Measurements from ENCODE around the gene TP63.

TP63 gene

DNA sequence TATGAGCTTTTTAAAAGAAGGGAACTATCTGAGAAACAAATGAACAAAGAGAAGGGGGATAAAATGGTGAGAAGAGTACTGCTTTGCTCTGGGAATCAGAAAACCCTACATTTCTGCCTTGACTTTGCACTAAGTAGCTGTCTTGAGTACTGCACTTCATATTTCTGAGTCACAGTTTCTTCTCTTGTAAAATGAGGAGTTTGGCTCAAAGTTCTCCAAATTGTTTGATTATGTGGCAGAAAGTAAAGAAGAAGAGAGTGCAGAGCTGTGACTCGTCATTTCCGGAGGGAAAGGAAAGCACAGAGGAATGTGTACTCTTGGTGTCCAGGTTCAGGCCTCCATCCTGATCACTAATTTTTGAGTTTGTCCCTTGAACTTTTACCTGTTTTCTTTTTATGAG lies 54.7 kb downstream of the TP63 start:
- FAIRE-seq, result no peak

DNA sequence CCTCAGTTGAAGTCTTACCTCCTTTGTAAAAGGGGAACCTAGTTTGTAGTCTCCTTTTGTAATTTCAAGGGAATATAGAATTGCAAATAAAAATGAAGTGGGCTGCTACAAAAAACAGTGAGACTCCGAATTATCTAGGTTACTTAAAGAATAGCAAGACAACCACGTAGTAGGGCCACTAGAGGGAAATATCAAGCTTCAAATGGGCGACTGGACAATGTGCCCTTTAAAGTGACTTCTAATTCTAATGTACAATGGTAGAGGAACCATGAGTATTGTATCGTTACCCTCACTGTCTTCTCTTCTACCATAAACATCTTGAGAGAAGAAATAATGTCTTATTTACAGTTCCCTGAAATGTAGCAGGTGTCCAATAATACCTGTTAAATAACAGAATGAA lies 56.3 kb downstream of the TP63 start:
- no peak for FAIRE-seq

DNA sequence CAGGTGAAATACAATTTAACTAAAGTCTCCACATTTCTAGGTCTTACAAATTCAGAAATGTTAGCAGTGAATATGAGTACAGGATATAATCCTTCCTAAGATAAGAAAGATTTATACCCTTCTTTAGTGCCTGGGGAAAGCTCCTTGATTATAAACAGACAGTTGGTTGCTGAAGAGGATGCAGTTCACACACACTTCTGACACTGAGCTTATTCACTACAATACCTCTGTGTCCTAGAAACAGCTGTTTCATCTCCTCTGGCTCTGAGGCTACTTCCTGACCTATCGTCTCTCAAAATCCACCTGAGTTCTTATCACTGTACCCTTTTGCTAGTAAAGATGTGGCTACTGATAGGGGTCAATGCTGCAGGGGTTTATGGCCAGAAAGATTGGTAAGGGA lies 57.1 kb downstream of the TP63 start:
- no peak for FAIRE-seq

DNA sequence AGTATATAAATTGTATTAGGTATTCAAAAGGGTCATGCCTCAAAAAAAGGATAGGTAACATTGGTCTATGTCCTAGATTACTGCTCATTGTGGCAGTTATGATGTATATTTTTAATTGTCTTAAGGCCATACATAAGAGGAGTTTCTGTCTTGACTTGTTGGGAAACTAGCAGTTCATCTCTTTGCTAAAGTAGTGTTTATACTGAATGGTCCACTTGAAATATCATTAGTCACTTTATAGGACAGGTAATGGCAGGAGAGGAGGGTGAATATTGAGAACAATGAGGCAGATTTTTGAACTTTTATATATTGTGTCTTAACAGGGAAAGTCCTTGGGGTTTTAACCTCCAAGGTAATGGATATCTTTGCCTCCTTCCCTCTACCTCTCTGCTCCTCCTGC lies 58.4 kb downstream of the TP63 start:
- FAIRE-seq, result no peak

DNA sequence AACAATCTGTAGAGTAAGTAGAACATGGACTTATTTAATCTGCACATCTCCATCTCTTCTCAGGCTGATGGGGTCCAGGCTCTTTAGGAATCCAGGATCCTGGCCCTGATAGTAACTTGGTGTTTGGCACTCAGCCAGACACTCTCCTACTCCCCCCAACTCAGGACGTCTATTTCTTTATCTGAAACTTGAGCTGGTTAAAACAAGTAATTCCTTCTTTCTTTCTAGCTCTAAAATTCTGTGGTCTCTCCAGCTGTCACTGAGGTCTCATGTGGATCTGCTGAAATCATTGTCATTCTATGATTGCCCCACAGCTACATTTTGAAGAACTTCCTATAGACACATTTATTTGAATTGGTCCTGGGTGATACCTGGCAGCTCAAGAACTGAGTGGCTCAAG lies 59.0 kb downstream of the TP63 start:
- no peak for FAIRE-seq

DNA sequence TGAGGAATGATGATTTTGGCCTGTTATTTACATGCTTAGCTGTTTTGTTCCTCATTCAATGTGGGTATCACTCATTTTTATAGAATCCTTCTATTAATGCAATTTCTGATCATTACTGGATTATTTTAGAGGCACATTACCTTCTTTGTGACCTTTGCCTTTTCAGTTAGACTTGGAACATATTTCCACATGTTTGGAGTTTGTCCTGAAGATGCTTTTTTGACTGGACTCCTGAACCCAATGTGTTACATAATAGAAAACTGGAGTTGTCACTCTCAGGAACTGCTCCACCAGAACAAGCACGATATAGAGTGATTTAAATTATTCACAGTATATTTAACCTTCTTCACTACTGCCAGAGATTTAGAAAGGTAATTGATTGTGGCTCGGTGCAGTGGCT lies 59.5 kb downstream of the TP63 start:
- no peak for FAIRE-seq

DNA sequence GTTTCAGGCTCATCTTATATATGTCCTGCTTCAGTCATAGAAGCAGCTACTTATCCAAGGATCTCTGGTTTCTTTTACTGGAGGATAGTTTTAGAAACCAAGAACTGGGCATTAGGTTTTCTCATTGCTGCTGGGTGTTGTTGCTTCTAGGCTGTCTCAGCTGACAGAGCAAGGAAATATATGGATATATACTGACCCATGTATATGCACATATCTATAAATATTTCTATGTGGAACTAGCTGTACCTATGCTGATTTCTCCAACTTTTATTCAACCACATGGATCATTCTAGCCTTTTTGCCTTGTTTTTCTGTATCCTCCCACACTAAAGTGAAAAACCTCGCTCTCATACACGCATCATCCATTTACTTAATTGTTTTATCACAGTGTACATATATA lies 64.2 kb downstream of the TP63 start:
- FAIRE-seq, result no peak

DNA sequence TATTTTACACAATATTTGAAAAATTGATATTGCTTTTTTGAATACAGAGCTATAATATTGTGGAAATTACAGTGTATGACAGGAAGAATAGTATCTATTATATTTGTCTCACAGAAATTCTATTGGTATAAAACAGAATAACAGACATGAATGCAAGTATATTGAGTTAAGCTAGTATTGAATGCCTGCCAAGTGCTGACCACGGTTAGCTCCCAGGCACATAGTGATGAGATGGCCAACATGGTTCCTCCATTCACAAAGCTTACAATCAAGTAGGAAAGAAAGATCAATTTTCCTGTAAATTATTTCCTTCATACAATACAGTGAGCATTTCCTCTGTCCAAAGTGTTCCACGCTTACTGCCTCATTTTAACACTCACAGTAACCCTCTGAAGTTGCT lies 67.6 kb downstream of the TP63 start:
- FAIRE-seq, result no peak

DNA sequence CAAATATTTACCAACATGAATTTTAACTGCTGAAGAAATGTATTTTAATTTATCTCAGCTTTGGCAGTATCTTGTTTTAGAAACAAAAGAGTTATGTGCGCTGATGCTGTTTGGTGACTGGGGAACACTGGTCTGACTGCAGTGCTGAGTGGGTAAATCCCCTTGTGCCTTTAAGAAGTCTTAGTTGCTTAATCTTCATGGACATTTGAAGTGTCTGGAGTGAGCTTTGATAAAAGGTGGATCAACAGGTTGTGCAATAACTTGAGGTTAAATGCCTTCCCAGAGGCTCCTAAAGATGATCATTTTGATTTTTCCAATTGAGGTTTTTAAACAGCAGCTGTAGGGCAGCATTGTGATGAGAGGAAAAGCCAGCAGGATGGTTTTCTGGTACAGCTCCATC lies 68.7 kb downstream of the TP63 start:
- no peak for FAIRE-seq

DNA sequence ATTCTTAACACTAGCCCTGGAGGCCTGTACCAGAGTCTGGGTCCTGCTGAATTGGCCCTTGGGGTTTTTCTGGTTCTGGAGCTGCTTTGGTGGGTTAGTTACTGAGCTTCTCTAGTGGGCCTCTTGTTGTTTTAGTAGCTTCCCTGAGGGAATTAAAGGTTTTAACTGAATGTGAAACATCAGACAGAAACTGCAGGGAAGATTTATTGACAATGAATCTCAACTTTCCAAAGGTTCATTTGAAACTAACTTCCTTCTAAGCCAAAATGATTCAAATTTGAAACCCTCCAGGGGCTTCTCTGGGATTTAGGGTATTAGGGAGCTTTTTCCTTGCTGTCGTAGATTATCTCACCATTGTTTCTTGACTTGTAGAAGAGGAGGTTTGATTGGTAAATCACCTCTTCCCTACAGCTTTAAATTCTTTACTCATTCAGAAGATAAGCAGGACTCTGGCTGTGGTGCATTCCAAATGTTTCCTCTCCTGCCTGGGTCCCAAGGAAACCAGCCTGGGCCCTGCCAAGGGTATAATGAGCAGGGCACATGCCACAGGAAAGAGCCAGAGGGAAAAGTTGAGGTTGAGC lies 71.0 kb downstream of the TP63 start:
- FAIRE-seq, result no peak

DNA sequence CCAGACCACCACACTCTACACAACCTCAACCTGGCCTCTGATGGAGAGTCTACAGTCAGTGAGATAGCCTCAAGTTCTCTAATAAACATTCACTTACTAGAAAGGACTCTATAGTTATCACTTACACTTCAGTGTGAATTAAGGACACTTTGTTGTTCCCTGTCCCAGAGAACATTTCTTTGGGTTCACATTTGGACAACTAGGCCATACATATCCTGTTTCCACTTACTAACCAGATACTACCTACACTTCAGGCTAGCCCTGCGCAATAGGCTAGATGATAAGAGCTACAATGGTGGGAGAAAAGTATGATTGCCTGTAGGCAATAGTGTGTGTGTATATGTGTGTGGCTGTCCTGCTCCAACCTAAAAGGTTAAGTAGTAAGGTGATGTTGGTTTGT lies 72.7 kb downstream of the TP63 start:
- no peak for FAIRE-seq

DNA sequence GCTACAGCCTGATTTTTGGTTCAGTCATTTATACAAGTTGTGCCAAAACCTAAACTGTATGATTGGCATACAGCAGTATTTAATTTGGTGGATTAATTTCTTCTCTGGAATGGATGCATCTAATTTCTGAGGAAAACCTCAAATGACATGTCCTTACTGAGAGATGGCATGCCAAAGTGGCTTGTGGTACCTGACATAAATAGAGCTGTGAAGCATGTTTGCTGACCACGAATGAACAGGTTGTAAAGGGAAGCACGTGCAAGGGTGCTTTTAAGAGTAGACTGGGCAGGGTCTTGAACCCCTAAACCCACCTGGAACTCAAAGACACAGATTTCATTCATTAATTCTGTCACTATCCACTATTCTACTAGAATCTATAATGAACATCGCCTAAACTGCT lies 77.2 kb downstream of the TP63 start:
- FAIRE-seq, result no peak

DNA sequence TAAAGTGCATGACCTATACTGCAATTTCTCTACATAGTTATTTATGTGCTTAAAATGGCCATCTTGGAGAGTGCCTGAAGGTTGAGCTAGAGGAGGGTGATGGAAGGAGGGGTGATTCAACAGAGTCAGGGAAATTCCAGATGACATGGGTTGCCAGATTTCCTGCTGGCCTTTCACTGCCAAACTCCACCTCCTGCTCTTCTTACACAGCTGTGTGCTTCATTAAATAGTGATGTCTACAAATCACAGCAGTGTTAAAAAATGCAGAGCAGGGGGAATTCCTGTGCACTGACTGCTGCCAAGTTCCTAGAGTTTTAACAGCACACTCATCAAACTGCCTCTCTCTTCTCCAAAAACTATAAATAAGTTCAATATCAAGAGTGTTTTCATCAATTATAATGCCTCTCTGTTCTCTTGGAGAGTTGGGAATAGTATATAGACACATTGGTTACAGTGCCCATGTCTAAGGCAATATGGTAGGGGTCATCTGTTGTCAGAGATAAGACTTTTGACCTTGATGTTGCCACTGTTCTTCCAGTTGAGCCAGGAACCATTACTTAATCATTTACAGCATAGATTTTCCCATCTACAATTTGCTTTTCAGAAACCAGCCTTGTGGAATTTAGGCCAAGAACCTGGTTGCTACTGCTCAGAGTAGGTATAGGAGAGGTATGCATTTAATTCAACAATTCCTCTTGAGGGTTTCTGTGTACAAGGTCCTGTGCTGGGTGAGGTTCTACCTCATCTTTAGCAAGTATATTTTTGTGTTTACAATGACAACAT lies 79.6 kb downstream of the TP63 start:
- FAIRE-seq, result no peak

DNA sequence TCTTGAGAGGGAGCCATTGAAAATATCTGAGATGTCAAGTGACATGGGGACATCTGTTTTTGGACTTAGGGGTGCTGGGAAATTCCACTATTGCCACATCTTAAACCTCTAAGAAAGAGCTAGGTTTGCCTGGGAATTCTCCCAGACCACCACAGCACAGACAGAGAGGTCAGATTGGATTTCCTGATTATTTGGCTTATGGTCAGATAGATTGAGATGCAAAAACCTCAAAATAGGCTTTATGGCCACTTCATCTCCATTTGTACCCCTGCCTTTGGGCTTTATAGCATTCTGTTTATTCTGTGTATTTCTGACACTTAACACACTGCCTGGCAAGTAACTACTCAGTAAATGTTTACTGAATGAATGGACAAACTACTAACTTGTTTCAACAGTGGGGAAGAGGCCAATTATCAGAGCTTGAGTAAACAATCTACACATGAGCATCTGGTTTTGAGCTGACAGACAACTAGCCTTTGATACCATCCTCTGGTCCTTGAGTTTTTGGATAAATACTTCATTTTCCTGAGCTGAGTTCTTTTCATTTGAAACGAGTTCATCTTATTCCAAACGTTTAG lies 81.8 kb downstream of the TP63 start:
- FAIRE-seq, result peak; percentile 88

DNA sequence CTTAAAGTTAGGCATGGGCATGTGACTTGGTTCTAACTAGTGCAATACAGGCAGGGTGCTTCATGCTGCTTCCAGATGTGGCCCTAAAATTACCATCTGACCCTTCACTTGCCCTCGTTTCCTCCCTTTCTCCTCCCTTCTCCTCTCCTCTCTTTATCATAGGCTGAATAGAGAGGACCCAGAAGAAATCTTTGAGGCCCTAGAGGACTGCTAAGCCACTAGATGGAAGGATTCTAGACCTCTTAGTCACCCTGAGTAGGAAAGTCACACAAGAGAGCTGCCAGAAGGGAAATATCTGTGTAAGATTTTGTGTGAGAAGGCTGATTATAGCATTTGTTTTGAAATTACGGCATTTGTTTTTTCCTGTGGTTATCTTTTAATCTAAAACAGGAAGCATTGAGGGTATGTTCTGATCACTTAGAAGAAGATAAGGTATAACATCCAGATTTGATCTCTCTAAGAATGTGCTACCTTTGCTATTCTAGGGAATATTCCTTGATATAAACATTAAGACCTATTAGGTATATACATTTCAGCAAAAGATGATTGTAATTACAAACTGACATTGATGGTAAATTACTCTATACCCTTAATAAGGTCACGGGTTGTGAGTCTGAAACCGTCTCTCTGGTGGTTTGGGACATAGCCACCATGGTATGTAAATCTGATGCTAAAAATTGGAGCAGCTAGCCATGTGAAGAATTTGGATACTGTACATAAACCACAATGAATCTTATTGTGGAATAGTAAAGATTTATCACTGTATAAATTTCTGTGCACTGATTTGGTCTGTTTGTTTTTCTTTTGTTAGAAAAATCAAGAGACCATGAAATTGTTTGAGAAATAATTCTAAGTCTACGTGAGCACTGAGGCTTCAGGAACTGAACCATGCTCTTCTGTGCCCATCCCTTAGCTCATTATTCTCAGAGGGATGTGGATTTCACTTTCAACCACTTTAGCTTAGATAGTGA lies 84.1 kb downstream of the TP63 start:
- no peak for FAIRE-seq

DNA sequence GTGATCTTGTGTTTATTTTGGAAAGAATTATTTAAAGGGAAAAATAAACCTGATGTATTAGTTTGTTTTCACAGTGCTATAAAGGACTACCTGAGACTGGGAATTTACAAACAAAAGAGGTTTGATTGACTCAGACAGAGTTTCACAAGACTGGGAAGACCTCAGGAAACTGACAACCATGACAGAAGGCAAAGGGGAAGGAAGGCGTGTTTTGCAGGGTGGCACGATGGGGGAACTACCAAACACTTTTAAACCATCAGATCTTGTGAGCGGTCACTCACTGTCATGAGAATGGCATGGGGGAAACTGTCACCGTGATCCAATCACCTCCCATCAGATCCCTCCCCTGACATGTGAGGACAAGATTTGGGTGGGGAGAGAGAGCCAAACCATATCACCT lies 87.0 kb downstream of the TP63 start:
- FAIRE-seq, result no peak

DNA sequence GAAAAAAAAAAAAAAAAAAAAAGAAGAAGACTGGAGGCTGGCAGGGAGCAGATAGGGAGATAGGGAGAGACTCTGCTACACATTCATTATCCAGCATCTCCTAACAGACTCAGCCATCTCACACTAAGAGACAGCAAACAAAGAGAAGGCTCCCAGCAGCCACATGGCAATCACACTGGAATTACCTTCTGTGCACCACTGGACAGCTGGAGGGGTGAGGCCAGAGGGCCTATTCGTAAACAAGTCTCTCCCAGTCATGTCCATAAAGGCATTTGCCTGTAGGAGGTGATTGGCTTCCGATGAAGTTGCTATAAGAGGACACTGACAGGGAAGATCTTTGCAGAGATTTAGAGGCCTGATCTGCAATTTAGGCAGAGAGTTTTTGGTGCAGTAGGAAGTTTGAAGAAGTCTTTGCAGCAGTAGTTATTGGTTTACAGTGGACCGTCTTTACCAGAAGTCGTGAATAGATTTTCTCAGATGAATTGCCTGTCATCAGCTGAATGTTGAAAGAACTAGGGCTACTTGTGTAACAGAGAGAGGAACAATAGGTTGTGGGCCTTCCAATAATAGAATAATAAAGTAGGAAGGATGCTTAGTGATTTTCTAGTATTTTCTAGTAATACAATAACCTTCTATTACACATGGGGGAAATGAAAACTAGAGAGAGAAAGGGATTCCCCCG lies 89.7 kb downstream of the TP63 start:
- FAIRE-seq, result no peak

DNA sequence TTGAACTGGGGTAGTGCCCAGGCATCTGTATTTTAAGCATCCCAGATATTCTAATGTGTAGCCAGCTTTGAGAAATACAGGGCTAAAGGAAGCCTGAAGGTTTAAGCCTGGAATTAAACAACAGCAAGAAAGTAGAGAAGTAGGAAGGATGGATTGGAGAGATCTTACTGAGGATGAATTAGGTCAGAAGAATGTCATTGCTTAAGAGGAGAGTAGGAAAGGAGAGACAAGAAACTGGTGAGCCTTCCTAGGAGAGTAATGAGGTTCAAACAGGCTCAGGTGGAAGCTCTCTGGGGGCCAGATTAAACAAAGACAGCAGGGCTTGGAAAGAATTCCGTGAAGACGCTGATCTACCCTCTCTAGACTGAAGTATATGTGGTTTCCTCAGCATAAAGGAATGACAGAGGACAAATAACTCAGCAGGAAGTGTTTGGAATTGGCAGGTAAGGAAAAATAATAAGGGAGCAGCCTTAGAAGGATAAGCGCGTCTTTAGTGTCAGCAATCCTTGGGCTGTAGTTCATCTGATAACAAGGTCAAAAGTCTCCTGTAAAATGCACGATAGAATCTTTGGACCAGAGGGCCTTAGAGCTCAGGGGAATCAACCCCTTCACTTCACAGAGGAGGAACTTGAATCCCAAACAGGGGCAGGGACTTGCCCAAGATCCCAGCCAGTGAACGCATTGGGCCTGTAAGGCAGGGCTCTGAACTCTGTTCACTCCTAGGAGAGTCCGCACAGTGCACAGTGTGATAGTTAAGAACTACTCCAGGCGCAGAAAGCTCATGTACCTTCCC lies 90.9 kb downstream of the TP63 start:
- no peak for FAIRE-seq

DNA sequence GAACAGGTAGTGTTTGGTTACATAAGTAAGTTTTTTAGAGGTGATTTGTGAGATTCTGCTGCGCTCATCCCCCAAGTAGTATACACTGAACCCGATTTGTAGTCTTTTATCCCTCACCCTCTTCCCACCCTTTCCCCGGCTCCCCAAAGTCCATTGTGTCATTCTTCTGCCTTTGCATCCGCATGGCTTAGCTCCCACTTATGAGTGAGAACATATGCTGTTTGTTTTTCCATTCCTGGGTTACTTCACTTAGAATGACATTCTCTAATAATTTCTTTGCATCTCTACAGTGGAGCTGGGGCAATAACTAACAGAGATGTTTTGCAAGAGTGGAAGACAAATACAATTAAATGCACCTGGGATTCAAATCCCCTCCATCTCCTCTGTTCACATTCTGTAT lies 93.2 kb downstream of the TP63 start:
- no peak for FAIRE-seq

DNA sequence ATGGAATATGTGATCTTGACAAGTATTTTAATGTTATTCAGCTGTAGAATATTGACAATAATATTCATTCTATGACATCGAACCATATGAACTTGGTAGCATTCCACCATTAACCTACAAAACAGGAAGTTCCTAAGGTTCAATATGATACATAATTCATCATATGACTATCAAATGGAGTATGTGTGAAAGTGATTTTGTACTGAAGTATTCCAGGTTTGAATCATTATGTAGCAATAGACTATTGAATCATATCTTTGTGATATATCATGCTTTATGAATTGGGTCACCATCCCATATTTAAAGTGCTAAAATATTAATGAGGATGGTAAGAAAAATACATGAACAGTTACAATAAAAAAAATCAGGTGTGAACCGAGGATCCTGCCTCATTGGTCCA lies 95.1 kb downstream of the TP63 start:
- FAIRE-seq, result no peak

DNA sequence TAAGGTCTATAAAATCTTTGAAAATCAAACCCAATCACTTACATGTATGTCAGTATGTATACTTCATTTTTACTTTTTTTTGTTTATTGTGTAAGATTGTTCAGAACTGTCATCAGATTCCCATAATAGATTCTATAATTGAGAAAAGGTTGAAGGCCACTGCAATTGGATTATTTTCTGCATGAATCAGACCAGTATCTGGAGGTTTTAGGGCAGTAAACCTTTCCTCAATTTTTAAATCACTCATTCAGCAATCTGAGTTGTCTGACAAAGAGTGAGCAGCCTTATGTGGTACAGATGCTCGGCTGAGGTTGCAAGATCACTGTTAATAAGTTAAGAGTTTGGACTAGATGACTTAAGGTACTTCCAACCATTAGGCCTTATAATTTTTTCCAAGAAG lies 96.0 kb downstream of the TP63 start:
- FAIRE-seq, result no peak

DNA sequence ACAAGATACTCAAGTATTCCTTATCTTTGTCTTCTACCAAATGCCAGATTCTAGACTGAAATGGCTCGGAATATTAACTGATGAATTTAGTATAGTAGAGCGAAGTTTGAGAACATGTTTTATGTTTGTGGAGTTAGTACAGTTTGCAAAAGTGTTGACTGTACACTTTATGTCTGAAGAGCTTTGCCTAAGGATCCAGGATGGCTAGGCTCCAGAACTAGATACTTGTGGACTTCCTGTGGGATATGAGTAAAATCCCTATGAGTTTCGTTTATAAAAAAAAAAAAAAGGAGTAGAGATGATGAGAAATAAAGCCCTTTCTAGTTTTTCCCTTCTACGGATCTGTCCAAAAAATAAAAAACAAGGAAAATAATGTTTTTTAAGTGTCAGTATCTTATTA lies 96.7 kb downstream of the TP63 start:
- FAIRE-seq, result no peak
